GM12892 (cell line): Measurements from ENCODE around the gene SEMA3C.

Experiments used
- DNase-seq: peaks from one replicate; pipeline ENCODE4 v3.0.0; 2011; ENCODE audit not compliant: insufficient read length
- FAIRE-seq: peaks from 2 replicates; lab custom pipeline; 2011; peaks lifted over from hg19 to GRCh38; lab: Jason Lieb, UNC
- POLR2A ChIP-seq: IDR thresholded peaks from 2 replicates; pipeline ENCODE4 v1.6.1; 2011; ENCODE audit warnings: low read depth, low read length, control low read depth
- POLR2AphosphoS5 ChIP-seq: IDR thresholded peaks from 2 replicates; pipeline ENCODE4 v1.6.1; 2011; ENCODE audit warnings: low read depth, low read length, control low read depth
- TAF1 ChIP-seq: IDR thresholded peaks from 2 replicates; pipeline ENCODE4 v1.6.1; 2011; ENCODE audit warnings: low read depth, mild to moderate bottlenecking, control low read depth, low read length, borderline replicate concordance

The SEMA3C gene

GRCh38 chr7:80794631-80795573 lies 123.9 kb downstream of the SEMA3C start:
- FAIRE-seq, result no peak
- DNase-seq, result no peak
- no peak for TF ChIP-seq POLR2AphosphoS5
- no peak for TF ChIP-seq TAF1
- TF ChIP-seq POLR2A, result no peak

- TF ChIP-seq TAF1, result no peak
- TF ChIP-seq POLR2A, result no peak
- TF ChIP-seq POLR2AphosphoS5, result no peak
- FAIRE-seq, result no peak
- no peak for DNase-seq
Measured at GRCh38 chr7:80791509-80791929, 127.3 kb downstream of the SEMA3C start.

- no peak for DNase-seq
- TF ChIP-seq POLR2AphosphoS5, result no peak
- TF ChIP-seq TAF1, result no peak
- no peak for TF ChIP-seq POLR2A
- no peak for FAIRE-seq
Measured at GRCh38 chr7:80790877-80791276, 128.0 kb downstream of the SEMA3C start.

GRCh38 chr7:80787721-80788120 lies 131.1 kb downstream of the SEMA3C start:
- FAIRE-seq (no peak), DNase-seq (no peak)
- no peak for TF ChIP-seq POLR2AphosphoS5

GRCh38 chr7:80785961-80786536 lies 132.8 kb downstream of the SEMA3C start:
- TF ChIP-seq POLR2A, result no peak
- TF ChIP-seq POLR2AphosphoS5, result no peak
- no peak for TF ChIP-seq TAF1
- FAIRE-seq, result no peak
- DNase-seq, result no peak

GRCh38 chr7:80785276-80785675 lies 133.6 kb downstream of the SEMA3C start:
- no peak for TF ChIP-seq TAF1
- no peak for TF ChIP-seq POLR2AphosphoS5
- no peak for TF ChIP-seq POLR2A
- DNase-seq, result no peak
- FAIRE-seq, result no peak

GRCh38 chr7:80783678-80784327 lies 135.0 kb downstream of the SEMA3C start:
- no peak for DNase-seq
- FAIRE-seq, result no peak
- TF ChIP-seq POLR2AphosphoS5 (no peak), TAF1 (no peak), POLR2A (no peak)

- FAIRE-seq (no peak), DNase-seq (no peak)
- TF ChIP-seq TAF1 (no peak), POLR2A (no peak), POLR2AphosphoS5 (no peak)
Measured at GRCh38 chr7:80783186-80783677, 135.6 kb downstream of the SEMA3C start.

GRCh38 chr7:80781561-80781979 lies 137.3 kb downstream of the SEMA3C start:
- DNase-seq, result no peak
- no peak for FAIRE-seq
- TF ChIP-seq TAF1, result no peak

GRCh38 chr7:80781146-80781545 lies 137.7 kb downstream of the SEMA3C start:
- DNase-seq, result no peak
- FAIRE-seq, result no peak
- no peak for TF ChIP-seq POLR2A
- no peak for TF ChIP-seq POLR2AphosphoS5
- no peak for TF ChIP-seq TAF1

GRCh38 chr7:80779456-80779855 lies 139.4 kb downstream of the SEMA3C start:
- no peak for DNase-seq
- no peak for FAIRE-seq
- TF ChIP-seq POLR2AphosphoS5, result no peak
- TF ChIP-seq TAF1, result no peak
- no peak for TF ChIP-seq POLR2A

GRCh38 chr7:80775897-80776296 lies 143.0 kb downstream of the SEMA3C start:
- FAIRE-seq (no peak), DNase-seq (no peak)
- no peak for TF ChIP-seq POLR2A
- TF ChIP-seq TAF1, result no peak
- no peak for TF ChIP-seq POLR2AphosphoS5

- no peak for FAIRE-seq
- DNase-seq, result no peak
- TF ChIP-seq POLR2AphosphoS5, result no peak
- TF ChIP-seq TAF1, result no peak
- no peak for TF ChIP-seq POLR2A
Measured at GRCh38 chr7:80775482-80775881, 143.4 kb downstream of the SEMA3C start.

GRCh38 chr7:80774843-80775242 lies 144.0 kb downstream of the SEMA3C start:
- FAIRE-seq, result no peak

More at GRCh38 chr7:80774843-80775242, 144.0 kb downstream of the SEMA3C start:
- TF ChIP-seq POLR2AphosphoS5 (no peak), POLR2A (no peak), TAF1 (no peak)
- DNase-seq, result no peak
